Loucy (cell line): ENCODE data around the gene RDH8.

Experiments
- EZH2phosphoT487 ChIP-seq: fragments of 200-600 bp; IDR thresholded peaks from 2 replicates; pipeline ENCODE4 v1.6.1; 2018; ENCODE audit warnings: antibody characterized with exemption, mild to moderate bottlenecking, moderate library complexity, borderline replicate concordance
- TF ChIP-seq, protein P1 (sequence below): fragments of 200-600 bp; sonication (generic); conservative IDR thresholded peaks from 2 replicates; pipeline ENCODE4 v1.5.1; 2014; ENCODE audit warnings: mild to moderate bottlenecking, antibody characterized with exemption, low read length

DNA sequence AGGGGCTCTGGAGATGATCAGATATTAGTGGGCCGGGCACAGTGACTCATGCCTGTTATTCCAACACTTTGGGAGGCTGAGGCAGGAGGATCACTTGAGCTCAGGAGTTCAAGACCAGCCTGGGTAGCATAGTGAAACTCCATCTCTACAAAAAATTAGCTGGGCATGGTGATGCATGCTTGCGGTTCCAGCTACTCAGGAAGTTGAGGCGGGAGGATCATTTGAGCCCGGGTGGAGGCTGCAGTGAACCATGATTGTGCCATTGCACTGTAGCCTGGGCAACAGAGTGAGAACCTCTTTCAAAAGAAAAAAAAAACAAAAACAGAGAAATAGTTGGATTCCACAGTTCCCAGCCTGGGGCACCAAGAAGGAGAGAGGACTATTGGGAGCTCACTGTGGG lies 54.9 kb downstream of the RDH8 start:
- no peak for TF ChIP-seq EZH2phosphoT487
- TF ChIP-seq, protein P1, sequence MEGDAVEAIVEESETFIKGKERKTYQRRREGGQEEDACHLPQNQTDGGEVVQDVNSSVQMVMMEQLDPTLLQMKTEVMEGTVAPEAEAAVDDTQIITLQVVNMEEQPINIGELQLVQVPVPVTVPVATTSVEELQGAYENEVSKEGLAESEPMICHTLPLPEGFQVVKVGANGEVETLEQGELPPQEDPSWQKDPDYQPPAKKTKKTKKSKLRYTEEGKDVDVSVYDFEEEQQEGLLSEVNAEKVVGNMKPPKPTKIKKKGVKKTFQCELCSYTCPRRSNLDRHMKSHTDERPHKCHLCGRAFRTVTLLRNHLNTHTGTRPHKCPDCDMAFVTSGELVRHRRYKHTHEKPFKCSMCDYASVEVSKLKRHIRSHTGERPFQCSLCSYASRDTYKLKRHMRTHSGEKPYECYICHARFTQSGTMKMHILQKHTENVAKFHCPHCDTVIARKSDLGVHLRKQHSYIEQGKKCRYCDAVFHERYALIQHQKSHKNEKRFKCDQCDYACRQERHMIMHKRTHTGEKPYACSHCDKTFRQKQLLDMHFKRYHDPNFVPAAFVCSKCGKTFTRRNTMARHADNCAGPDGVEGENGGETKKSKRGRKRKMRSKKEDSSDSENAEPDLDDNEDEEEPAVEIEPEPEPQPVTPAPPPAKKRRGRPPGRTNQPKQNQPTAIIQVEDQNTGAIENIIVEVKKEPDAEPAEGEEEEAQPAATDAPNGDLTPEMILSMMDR, result no peak
